ENCODE measurements around the gene SMC4. TPM values are rescaled to one million over a fixed set of nuclear protein-coding genes. Genes with fewer than 3 reads are reported as not detected.

The SMC4 gene
- total and polyA plus RNA-seq, 2 donors = 14.5 to 205 TPM

DNA sequence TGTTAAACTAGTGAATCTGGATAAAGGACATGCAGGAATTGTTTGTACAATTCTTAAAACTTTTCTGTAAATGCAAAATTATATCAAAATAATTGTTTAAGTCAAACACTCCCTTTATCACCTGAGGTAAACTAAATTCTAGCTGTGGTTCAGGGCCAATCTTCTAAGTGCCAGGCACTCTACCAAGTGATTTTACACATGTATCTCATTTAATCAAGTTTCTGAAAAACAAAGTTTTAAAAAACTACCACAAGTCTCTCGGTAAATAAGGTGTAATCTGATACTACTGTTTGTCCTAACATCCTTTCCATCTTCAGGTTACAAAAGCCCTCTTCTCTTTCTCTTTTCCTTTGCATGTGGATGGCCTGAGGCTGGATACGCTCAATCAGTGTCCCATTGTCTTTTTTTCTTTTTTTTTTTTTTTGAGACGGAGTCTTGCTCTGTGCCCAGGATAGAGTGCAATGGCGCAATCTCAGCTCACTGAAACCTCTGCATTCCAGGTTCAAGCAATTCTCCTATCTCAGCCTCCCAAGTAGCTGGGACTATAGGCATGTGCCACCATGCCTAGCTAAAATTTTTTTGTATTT lies 19.7 kb upstream of the SMC4 start:
- H3K27ac ChIP-seq (ENCODE audit: low read depth) = no peak overlapping the region
- no peaks in the 10 kb centered on the region for H3K4me1 ChIP-seq (ENCODE audit: insufficient read depth)
- H3K4me3 ChIP-seq (ENCODE audit: low read depth, low read length) = no peak overlapping the region
- WGBS = 85% methylated on average over 4 of the region's 4 CpGs
- DNase-seq (ENCODE audit: extremely low spot score) = no peak
- peaks cover 2% of the 10 kb centered on the region for H3K36me3 ChIP-seq (ENCODE audit: insufficient read depth)

DNA sequence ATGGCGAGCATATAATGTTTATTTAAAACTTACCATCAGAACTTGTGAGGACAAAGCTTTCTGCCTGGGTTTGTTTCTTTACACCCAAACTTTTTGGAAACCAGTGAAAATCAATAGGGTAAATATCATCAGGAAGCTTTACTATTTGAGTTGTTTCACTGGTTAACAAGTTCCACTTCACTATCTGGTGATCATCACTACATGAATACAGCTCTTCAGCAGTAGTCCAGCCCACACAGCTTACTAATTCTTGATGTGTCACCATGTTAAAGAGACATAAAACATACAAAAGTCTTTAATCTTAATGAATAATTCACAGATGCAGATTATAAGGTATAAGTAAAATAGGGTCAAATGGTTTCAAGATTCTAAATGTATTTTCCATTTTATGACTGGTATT lies 18.0 kb upstream of the SMC4 start:
- no peak for DNase-seq (ENCODE audit: extremely low spot score)
- no peak overlapping the region for H3K4me3 ChIP-seq (ENCODE audit: low read depth, low read length)
- H3K27ac ChIP-seq (ENCODE audit: low read depth) = no peak overlapping the region
- peaks cover 2% of the 10 kb centered on the region for H3K36me3 ChIP-seq (ENCODE audit: insufficient read depth)
- no peaks in the 10 kb centered on the region for H3K4me1 ChIP-seq (ENCODE audit: insufficient read depth)
- 94% methylated on average over 1 of the region's 1 CpG for WGBS

DNA sequence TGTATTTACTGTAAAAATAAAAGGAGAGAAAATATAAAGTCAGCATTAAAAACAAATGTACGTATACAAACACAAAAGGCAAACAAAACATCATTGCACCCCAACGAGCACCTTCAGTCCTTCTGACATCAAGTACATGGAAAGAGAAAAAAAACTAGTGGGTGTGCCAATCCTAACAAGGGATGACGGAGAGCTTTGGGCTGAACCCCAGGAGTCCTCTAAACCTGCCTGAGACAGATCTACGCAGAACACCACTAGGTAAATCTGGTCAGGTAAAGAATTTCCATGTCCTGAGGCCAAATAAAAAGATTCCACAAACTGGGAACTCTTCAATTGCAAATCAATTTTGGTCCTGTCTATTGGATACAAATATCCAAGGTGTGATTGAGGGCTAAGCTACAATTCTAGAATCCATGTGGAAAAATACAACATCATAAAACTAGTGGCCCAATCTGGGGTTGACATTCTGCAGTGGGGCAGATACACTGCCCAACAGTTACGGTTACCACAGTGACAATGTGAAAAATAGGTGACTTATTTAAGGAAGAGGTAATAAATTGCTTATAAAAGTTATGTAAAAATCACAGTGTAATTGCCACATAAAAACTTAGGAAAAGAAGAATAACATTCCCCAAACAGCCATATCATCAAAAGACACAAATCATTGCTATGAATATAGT lies 14.7 kb upstream of the SMC4 start:
- Histone ChIP-seq H3K36me3 (ENCODE audit: insufficient read depth) (peaks cover 2% of the 10 kb centered on the region), H3K4me1 (ENCODE audit: insufficient read depth) (no peaks in the 10 kb centered on the region), H3K27ac (ENCODE audit: low read depth) (no peak overlapping the region), H3K4me3 (ENCODE audit: low read depth, low read length) (no peak overlapping the region)
- 92% methylated on average over 5 of the region's 5 CpGs for WGBS
- no peak for DNase-seq (ENCODE audit: extremely low spot score)

DNA sequence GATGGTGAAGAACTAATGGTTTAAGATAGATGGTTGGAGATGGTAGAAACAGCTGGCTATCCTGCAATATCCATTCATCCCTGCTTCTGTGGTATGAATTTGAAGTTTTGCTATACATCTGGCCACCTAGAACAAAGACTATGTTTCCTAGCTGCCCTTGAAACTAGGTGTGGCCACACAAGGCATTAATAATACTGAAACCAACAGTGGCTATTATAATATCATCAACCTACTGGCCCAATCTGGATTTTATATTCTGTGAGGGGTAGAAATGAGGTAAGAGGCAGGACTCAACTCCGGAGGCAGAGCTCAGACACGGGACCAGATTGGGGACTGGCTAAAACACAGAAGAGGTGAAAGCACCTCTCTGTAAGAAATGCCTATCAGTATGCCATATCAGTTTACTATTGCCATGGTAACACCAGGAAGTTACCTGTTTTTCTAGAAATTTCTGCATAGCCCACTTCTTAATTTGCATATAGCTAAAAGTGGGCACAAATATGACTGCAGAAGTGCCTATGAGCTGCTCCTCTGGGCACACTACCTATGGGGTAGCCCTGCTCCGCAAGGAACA lies 8.8 kb upstream of the SMC4 start:
- Histone ChIP-seq H3K27ac (ENCODE audit: low read depth) (no peak overlapping the region), H3K4me1 (ENCODE audit: insufficient read depth) (no peaks in the 10 kb centered on the region), H3K36me3 (ENCODE audit: insufficient read depth) (no peaks in the 10 kb centered on the region), H3K4me3 (ENCODE audit: low read depth, low read length) (no peak overlapping the region)
- WGBS = 94% methylated on average over 3 of the region's 3 CpGs
- no peak for DNase-seq (ENCODE audit: extremely low spot score)

DNA sequence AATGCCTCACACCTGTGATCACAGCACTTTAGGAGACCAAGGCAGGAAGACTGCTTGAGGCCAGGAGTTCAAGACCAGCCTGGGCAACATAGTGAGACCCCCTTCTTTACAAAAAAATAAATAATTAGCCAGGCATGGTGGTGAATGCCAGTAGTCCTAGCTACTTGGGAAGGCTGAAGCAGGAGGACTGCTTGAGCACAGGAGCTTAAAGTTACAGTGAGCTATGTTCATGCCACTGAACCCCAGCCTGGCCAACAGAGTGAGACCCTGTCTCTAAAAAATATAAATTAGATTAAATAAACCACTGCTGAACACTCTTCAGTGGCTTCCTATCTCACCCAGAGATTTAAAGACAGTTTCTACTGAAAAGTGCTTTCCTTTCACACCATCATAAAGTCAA lies 6.7 kb upstream of the SMC4 start:
- Histone ChIP-seq H3K4me3 (ENCODE audit: low read depth, low read length) (no peak overlapping the region), H3K27ac (ENCODE audit: low read depth) (no peak overlapping the region)
- DNase-seq (ENCODE audit: extremely low spot score) = no peak

DNA sequence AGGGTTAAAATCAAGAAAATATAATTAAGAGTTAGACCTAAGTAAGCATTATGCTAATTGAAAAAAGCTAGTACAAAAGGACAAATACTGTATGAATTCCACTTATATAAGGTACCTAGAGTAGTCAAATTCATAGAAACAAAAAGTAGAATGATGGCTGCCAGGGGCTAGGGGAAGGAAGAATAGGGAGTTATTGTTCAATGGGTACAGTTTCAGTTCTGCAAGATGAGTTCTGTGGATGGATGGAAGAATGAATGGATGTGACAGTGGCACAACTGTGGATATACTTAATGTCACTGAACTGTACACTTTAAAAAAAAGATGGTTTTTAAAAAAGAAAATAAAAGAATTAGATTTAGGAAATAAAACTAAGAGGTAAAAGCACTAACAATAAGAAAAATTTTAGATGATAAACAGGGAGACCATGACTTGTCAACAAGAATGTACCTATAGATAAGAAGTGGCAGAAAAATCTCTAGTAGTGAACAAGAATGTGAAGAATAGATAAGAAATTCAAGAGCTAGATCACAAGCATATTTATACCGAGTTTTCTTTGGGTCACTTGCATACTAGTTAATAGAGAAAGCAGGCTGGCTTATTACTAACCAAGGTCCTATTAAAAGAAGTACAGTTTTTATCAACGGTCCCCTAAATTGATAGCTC lies 6.0 kb upstream of the SMC4 start:
- Histone ChIP-seq H3K4me1 (ENCODE audit: insufficient read depth) (no peaks in the 10 kb centered on the region), H3K27ac (ENCODE audit: low read depth) (no peak overlapping the region), H3K36me3 (ENCODE audit: insufficient read depth) (no peaks in the 10 kb centered on the region), H3K4me3 (ENCODE audit: low read depth, low read length) (no peak overlapping the region)
- no peak for DNase-seq (ENCODE audit: extremely low spot score)
- WGBS = 80% methylated on average over 2 of the region's 2 CpGs

More for the DNA sequence above, 6.7 kb upstream of the SMC4 start:
- no peaks in the 10 kb centered on the region for H3K4me1 ChIP-seq (ENCODE audit: insufficient read depth)
- H3K36me3 ChIP-seq (ENCODE audit: insufficient read depth) = no peaks in the 10 kb centered on the region

DNA sequence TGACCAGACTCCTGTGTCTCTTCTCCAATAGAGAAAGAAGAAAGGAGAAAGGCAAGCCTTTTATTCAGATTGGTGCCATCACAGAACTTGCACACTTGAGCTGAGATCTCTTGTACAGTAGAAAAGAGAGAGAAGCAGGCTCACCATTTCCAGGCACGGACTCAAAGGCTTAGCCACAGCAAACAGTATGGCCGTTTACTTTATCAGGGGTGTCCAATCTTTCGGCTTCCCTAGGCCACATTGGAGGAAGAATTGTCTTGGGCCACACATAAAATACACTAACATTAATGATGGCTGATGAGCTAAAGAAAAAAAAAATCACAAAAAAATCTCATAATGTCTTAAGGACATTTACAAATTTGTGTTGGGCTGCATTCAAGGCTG lies 5.4 kb upstream of the SMC4 start:
- DNase-seq (ENCODE audit: extremely low spot score) = no peak
- WGBS = 96% methylated on average over 3 of the region's 3 CpGs
- Histone ChIP-seq H3K27ac (ENCODE audit: low read depth) (no peak overlapping the region), H3K4me3 (ENCODE audit: low read depth, low read length) (no peak overlapping the region), H3K36me3 (ENCODE audit: insufficient read depth) (no peaks in the 10 kb centered on the region), H3K4me1 (ENCODE audit: insufficient read depth) (no peaks in the 10 kb centered on the region)

DNA sequence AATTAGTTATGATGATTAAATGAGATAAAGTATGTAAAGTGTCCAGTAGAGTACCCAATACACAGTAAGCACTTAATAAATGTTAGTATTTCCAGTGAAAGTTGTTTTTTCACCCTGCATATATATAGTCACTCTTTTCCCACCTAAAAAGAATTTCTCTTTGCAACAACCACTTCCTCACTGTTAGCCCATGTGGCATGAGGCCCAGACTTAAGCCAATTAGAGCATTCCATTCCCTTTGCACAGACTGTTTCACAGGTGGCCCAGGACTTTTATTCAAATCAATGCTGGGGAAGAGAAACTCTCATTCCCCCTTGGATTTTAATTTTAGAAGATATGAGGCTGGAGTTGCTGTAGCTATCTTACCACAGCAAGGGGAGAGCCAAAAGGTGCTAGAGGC lies 4.2 kb upstream of the SMC4 start:
- Histone ChIP-seq H3K4me1 (ENCODE audit: insufficient read depth) (no peaks in the 10 kb centered on the region), H3K36me3 (ENCODE audit: insufficient read depth) (no peaks in the 10 kb centered on the region), H3K4me3 (ENCODE audit: low read depth, low read length) (no peak overlapping the region), H3K27ac (ENCODE audit: low read depth) (no peak overlapping the region)
- no peak for DNase-seq (ENCODE audit: extremely low spot score)

DNA sequence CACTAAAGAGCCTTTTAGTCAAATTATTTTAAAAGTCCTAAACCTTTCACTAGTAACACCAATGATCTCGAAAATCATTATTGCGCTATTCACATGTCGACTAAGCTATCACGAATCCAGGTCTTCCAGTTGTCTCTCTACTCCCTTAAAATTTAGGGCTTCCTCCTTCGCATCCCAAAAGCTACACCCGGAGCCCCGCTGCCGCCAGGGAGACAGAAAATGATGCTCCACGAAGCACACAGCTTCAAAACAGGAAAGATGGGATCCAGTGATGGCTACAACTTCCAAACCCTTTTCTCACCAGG lies 678 bp upstream of the SMC4 start:
- 0% methylated on average over 9 of the region's 9 CpGs for WGBS
- H3K4me1 ChIP-seq (ENCODE audit: insufficient read depth) = no peaks in the 10 kb centered on the region
- no peak for DNase-seq (ENCODE audit: extremely low spot score)
- H3K27ac ChIP-seq (ENCODE audit: low read depth) = peak overlapping the region; percentile 74
- peak overlapping the region; percentile 82 for H3K4me3 ChIP-seq (ENCODE audit: low read depth, low read length)
- H3K36me3 ChIP-seq (ENCODE audit: insufficient read depth) = no peaks in the 10 kb centered on the region

DNA sequence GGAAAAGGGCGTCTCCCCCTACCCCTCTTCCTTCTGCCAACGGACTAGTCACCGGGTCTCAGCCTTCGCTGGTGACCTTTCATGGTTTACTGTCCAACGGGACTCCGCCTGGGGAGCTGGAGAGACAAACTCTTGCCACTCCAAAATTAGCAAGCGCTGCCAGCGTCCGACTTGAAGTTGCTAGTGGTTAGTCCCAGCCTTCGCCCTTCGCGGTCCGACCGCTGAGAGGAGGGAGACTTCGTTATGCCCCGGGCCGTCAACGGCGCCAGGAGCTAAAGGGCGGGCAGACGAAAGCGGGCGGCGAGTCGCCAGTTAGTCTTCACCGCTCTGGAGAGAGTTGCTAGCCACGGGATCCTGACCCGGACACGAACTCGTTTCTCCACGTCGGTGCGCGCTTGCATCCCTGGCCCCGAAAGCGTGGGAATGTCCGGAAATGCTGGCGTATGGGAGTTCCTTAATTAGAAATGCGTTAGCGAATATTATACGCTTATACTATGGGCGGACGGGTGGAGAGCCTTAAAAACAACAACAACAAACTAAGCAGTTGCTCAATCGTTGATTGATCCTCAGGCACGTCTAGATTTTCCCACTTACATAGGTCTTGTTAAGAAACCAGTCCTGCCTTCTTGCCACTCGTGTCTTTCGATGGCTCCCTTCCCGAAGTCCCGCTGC lies 716 bp downstream of the SMC4 start:
- Histone ChIP-seq H3K4me3 (ENCODE audit: low read depth, low read length) (peak overlapping the region; percentile 65), H3K27ac (ENCODE audit: low read depth) (peak overlapping the region; percentile 74), H3K36me3 (ENCODE audit: insufficient read depth) (no peaks in the 10 kb centered on the region), H3K4me1 (ENCODE audit: insufficient read depth) (no peaks in the 10 kb centered on the region)
- WGBS = under 1% methylated on average over 49 of the region's 49 CpGs
- no peak for DNase-seq (ENCODE audit: extremely low spot score)

DNA sequence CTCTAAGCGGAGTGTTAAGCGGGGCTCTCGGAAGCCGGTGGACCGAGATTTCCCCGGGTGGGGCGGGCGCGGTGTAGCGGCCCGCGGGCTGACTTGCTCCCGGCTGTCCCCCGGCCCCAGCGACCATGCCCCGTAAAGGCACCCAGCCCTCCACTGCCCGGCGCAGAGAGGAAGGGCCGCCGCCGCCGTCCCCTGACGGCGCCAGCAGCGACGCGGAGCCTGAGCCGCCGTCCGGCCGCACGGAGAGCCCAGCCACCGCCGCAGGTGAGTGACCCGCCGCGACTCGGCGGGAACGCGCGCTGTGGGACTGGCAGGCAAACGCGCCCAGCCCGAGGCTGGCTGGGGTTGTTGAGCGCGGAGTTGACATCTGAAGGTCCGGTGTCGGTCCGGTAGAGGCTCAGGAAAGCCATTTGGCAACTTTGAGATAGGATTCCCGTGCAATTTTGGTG lies 1.3 kb downstream of the SMC4 start:
- no peaks in the 10 kb centered on the region for H3K4me1 ChIP-seq (ENCODE audit: insufficient read depth)
- under 1% methylated on average over 51 of the region's 51 CpGs for WGBS
- H3K36me3 ChIP-seq (ENCODE audit: insufficient read depth) = no peaks in the 10 kb centered on the region
- H3K27ac ChIP-seq (ENCODE audit: low read depth) = peak overlapping the region; percentile 74
- H3K4me3 ChIP-seq (ENCODE audit: low read depth, low read length) = peak overlapping the region; percentile 65
- no peak for DNase-seq (ENCODE audit: extremely low spot score)

DNA sequence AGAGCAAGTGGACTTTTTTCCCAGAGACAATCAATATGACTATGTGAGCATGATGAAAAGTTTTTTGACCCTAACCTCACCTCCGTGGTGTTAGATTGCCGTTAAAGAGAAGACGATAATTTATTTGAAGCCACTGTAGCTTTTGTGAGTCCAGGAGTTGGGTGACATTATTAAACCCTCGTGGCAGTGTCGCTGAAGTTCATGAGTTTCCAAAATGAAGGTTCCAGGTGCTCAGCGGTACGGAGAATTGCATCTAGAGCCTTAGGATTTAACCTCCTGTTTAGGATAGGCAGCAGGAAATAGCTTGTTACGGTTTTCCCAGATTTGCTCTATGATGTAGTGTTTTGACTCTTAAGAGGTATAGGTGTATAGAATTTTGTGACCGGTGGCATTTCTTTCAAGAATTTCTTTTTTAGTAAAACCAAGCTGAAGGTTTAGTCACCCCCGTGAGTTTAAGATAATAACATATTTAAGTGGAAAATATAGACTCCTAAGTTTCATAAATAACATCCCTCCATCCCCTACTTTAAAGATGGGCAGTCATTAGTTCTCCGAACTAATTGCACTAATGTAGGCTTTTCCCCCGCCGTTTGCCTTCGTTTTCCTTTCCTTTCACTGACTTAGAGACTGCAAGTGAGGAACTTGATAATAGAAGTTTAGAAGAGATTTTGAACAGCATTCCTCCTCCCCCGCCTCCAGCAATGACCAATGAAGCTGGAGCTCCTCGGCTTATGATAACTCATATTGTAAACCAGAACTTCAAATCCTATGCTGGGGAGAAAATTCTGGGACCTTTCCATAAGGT lies 2.0 kb downstream of the SMC4 start:
- WGBS = 5% methylated on average over 16 of the region's 16 CpGs
- DNase-seq (ENCODE audit: extremely low spot score) = no peak
- Histone ChIP-seq H3K4me3 (ENCODE audit: low read depth, low read length) (peak overlapping the region; percentile 65), H3K4me1 (ENCODE audit: insufficient read depth) (no peaks in the 10 kb centered on the region), H3K36me3 (ENCODE audit: insufficient read depth) (no peaks in the 10 kb centered on the region), H3K27ac (ENCODE audit: low read depth) (no peak overlapping the region)
